ENCODE data around the gene PRICKLE1.

The PRICKLE1 gene

GRCh38 chr12:42445891-42446290 is 143.7 kb downstream of the PRICKLE1 start:
- no peak for DNase-seq

DNA sequence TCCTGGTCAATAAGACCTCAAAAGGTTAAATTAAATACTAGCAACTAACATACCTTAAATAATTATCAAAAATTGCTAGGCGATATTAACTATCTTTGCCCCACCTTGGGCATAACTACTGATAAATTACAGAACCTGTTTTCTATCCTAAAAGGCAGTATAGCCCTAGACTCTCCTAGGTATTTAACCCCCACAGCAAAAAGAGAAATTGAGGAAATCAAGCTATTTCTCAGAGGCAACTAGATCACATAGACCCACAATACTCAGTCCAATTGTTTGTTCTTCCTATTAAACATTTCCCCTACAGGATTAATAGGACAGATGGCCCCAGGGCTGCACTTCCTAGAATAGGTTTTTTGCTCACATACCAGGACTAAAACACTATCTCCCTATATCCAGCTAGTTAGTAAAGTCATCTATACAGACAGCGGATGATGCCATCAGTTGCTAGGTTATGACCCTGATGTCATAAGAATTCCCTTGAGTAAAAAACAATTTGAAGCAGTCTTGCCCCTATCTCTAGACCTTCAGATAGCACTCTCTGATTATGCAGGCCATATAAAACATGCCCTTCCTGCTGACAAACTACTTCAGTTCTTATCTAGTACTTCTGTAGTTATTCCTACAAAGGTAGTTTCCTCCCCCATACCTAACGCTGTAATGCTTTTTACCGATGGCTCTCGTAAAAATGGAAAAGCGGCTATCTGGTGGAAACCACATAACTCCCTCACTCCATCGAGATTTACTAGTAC is 145.2 kb downstream of the PRICKLE1 start:
- no peak for DNase-seq

GRCh38 chr12:42442888-42443287 is 146.7 kb downstream of the PRICKLE1 start:
- no peak for DNase-seq

- DNase-seq = no peak
Observed at GRCh38 chr12:42442311-42442759, 147.2 kb downstream of the PRICKLE1 start.

GRCh38 chr12:42440608-42441007 is 148.9 kb downstream of the PRICKLE1 start:
- DNase-seq = no peak

DNA sequence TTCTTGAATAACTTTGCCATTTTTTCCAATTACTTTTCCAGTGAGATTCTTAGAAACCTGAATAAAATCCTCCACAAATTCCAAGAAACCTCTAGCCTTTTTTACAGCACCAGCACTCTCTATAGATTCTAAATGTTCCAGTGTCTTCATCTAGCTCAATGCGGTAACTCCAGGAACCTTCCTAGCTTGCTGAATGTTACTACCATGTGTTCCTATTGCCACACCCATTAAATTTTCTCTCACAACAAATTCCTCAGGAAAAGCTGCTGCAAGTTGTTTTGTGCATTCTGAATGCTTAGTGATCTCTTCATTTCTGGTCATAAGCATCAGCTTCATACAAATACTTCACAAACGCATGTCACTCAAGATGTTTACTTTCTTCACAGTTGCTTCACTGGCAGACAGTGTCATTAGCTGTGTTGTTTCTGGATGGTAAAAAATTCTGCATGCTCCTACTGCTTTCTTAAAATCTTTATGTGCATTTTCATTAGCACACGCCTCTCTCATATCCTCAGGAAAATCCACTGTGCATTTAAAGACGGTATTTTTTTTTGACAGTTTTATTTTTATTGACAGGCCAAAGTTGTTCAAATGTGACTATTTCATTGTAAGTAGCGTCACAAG is 156.9 kb downstream of the PRICKLE1 start:
- no peak for DNase-seq

GRCh38 chr12:42428850-42429249 is 160.7 kb downstream of the PRICKLE1 start:
- DNase-seq = no peak

DNA sequence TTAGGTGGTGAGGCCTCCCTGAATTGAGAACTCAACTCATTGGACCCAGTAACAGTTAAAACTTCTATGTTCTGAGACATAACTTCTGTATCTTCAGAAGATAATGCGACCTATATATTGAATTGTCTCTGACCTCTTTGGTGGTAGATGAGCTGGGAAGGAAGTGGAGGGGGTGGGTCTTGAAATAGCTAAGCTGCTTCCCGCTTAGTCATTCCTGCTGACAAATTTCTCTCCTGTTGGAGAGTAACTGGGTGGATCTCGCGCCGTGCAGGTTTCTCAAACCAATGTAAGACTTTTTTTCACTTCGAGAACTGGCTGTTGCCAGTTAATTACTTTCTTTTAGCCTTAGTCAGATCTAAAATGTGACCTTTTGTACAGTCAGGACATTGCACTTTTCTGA is 162.8 kb downstream of the PRICKLE1 start:
- DNase-seq = no peak

DNA sequence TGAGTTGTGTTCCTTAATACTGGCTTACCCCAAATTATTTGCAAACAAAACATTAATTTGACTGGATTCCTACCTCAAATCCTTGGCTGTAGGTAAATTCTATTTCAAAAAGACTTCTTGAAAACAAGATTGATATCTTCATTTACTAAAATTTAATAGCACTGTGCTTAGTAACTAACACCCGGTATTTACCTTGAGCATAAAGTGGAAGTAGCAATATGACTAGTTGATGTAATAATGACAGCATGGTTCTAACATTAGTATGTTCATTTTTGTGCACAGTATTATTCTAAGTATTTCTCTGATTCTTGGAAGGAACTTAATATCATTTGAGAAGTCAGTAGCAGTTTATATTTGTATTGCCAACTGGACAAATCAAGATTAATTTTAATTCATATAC is 166.8 kb downstream of the PRICKLE1 start:
- DNase-seq = no peak

- DNase-seq = no peak
Observed at GRCh38 chr12:42421844-42422779, 167.4 kb downstream of the PRICKLE1 start.

- no peak for DNase-seq
Observed at GRCh38 chr12:42420395-42420794, 169.2 kb downstream of the PRICKLE1 start.

GRCh38 chr12:42410340-42410739 is 179.2 kb downstream of the PRICKLE1 start:
- DNase-seq = no peak

DNA sequence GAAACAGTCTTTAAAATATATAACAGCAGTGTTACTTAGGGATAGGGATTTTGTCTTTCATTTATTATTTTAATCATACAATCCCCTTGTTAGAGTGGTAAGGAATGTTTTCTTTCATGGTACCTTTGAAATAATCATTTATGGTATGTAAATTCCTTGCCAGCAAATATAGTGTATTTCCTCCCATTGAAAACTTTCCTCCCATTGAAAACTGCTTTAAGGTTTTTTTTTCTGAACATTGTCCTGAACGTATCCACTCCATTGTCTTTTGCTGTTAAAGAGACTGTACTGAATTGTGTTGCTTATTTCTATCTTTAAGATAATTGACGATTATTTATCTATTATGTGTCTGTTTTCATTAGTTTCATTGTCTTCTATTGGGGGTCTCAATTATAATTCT is 180.1 kb downstream of the PRICKLE1 start:
- no peak for DNase-seq

DNA sequence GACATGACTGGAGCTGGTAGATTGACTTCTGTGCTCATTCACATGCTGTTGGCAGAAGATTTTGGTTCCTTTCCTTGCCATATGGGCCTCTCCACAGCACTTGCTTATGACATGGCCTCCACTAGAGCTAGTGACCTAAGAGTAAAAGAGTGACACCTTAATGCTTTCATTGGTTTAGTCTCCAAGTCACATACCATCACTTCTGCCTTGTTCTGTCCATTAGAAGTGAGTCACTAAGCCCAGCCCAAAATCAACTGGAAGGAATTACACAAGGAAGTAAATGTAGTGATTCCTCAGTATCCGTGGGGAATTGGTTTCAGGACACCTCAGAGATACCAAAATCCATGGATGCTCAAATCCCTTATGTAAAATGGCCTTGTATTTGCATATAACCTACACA is 182.2 kb downstream of the PRICKLE1 start:
- no peak for DNase-seq

Data from DMS79 treated with DMSO at 0.1 percent for 48 hours (cell line).